PC-9 (cell line): ENCODE results near the gene CRACR2A.

Experiments used
- CTCF ChIP-seq: fragments of 200-600 bp; sonication (generic); conservative IDR thresholded peaks from 2 replicates; pipeline ENCODE4 v1.6.1; 2017; ENCODE audit warnings: mixed run types, antibody characterized with exemption, mild to moderate bottlenecking, moderate library complexity
- EZH2 ChIP-seq: fragments of 200-600 bp; sonication (generic); IDR thresholded peaks from 2 replicates; pipeline ENCODE4 v1.8.0; 2017; ENCODE audit warnings: antibody characterized with exemption, low read depth

- TF ChIP-seq CTCF: no peak
- TF ChIP-seq EZH2: no peak
Observed at GRCh38 chr12:3713947-3714346, 39.0 kb downstream of the CRACR2A start.
